Measurements from ENCODE around the gene ZNF597. TPM values are rescaled to one million over a fixed set of nuclear protein-coding genes. Genes with fewer than 3 reads are reported as not detected.

Gene ZNF597
- total RNA-seq, 4 donors from 2014 or later, result 2.1 to 3.2 (median 2.5) TPM

GRCh38 chr16:3465301-3465700 is 22.0 kb upstream of the ZNF597 start:
- no peak for DNase-seq (ENCODE audit: low spot score in 2 of 2)
- intact Hi-C loops (cut with DNase I; ENCODE audit: low total_unique reads), result no loop called here
- no peak overlapping the region for H3K4me3 ChIP-seq (ENCODE audit: low read depth, poor library complexity, severe bottlenecking)
- 94% methylated on average over 12 of the region's 12 CpGs for WGBS, 2 donors
- TF ChIP-seq CTCF (IDR thresholded peaks at IDR 0.05) (no peak), POLR2A (IDR thresholded peaks at IDR 0.05) (no peak)

- WGBS, 2 donors, result 75 to 76% methylated on average over 8 of the region's 8 CpGs
- DNase-seq (ENCODE audit: low spot score in 2 of 2), result no peak
- TF ChIP-seq POLR2A (IDR thresholded peaks at IDR 0.05) (no peak), CTCF (IDR thresholded peaks at IDR 0.05) (no peak)
- H3K4me3 ChIP-seq (ENCODE audit: low read depth, poor library complexity, severe bottlenecking), result no peak overlapping the region
- intact Hi-C loops (cut with DNase I; ENCODE audit: low total_unique reads), result no loop called here
These were observed 17.8 kb upstream of the ZNF597 start for GRCh38 chr16:3461151-3461550.

DNA sequence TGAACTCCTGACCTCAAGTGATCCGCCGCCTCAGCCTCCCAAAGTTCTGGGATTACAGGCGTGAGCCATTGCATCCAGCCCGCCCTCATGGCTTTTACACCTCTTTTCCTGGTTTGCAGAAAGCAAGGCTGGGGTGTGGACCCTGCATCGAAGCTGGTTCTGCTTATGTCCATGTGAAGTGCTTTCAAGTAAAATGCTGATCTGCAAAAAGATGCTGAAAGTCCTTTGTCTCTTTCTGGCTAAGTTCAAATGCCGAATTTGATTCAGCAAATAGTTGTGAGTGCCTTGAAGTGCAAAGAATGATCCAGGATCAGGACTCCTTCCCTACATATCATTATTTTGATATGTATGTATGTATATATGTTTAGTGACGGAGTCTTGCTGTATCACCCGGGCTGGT is 17.3 kb upstream of the ZNF597 start:
- 82 to 84% methylated on average over 8 of the region's 8 CpGs for WGBS, 2 donors
- no peak overlapping the region for H3K4me3 ChIP-seq (ENCODE audit: low read depth, poor library complexity, severe bottlenecking)
- no peak for DNase-seq (ENCODE audit: low spot score in 2 of 2)
- no peak for TF ChIP-seq CTCF (IDR thresholded peaks at IDR 0.05)
- intact Hi-C loops (cut with DNase I; ENCODE audit: low total_unique reads), result no loop called here

DNA sequence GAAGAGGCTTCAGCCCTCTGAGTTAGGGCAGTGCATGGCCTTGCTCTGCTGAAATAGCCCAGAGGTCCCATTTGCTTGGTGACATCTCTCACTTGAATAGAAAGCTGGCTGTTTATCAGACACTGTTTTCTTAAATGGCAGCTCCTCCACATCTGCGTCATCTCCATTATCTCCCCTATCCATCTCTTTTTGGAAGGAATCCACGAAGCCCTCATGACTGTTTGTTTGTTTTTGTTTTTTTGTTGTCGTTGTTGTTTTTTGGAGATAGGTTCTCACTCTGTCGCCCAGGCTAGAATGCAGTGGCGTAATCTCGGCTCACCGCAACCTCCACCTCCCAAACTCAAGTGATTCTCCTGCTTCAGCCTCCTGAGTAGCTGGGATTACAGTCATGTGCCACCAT is 16.8 kb upstream of the ZNF597 start:
- no peak overlapping the region for H3K4me3 ChIP-seq (ENCODE audit: low read depth, poor library complexity, severe bottlenecking)
- intact Hi-C loops (cut with DNase I; ENCODE audit: low total_unique reads), result no loop called here
- WGBS, 2 donors, result 82 to 88% methylated on average over 7 of the region's 7 CpGs
- no peak for DNase-seq (ENCODE audit: low spot score in 2 of 2)
- no peak for TF ChIP-seq POLR2A (IDR thresholded peaks at IDR 0.05)

- no peak for DNase-seq (ENCODE audit: low spot score in 2 of 2)
- intact Hi-C loops (cut with DNase I; ENCODE audit: low total_unique reads), result no loop called here
- WGBS, 2 donors, result 57 to 62% methylated on average over 9 of the region's 9 CpGs
- no peak overlapping the region for H3K4me3 ChIP-seq (ENCODE audit: low read depth, poor library complexity, severe bottlenecking)
- no peak for TF ChIP-seq POLR2A (IDR thresholded peaks at IDR 0.05)
- no peak for TF ChIP-seq CTCF (IDR thresholded peaks at IDR 0.05)
These were observed 16.2 kb upstream of the ZNF597 start for GRCh38 chr16:3459401-3460090.

DNA sequence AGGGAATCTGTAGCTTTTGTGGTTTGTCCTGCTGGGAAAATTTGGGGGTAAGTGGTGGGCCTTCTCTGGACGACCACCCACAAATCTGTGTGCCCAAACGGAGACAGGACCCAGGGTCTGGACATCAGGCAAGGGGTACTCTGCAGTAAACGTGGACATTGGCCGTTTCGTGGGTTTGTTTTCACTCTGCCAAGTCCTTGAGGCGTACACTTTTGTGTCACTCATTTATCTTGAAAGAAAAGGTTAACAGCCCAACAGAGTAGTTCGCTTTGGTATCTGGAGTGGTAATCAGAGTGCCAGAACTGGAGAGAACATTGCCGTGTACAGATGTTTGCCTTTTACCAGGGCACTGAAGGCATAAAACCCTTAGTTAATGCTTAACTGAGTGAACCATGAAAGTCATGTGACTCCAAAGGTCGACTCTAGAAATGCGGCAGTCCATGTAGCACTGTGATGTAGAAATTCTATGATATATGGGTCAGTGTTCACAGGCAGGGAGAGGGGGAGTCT is 15.6 kb upstream of the ZNF597 start:
- no peak for DNase-seq (ENCODE audit: low spot score in 2 of 2)
- WGBS, 2 donors, result 5 to 6% methylated on average over 10 of the region's 10 CpGs
- intact Hi-C loops (cut with DNase I; ENCODE audit: low total_unique reads), result no loop called here
- peak overlapping the region; percentile 51 for H3K4me3 ChIP-seq (ENCODE audit: low read depth, poor library complexity, severe bottlenecking)
- no peak for TF ChIP-seq POLR2A (IDR thresholded peaks at IDR 0.05)
- no peak for TF ChIP-seq CTCF (IDR thresholded peaks at IDR 0.05)

Measured in lower leg skin (tissue), 4 donors.